Heart right ventricle (tissue), 16 donors: ENCODE data around the gene NDUFB6. TPM values are rescaled to one million over a fixed set of nuclear protein-coding genes. Genes with fewer than 3 reads are reported as not detected.
A peak's percentile ranks its signal among the peaks of the same experiment; 100 is the strongest.
"Not testable (repeated sequence)": the region's sequence is repeated elsewhere in the genome, so short reads cannot be mapped to it uniquely, and the experiment has no call there.

Experiments
- ATAC-seq, 8 donors: fragments of 200-7000 bp; cut with Tn5 transposase; one replicate each; pipeline ENCODE4 v1.9.1; 2020; ENCODE audit warnings: mild to moderate bottlenecking in 8 of 8, moderate library complexity in 8 of 8, moderate number of reproducible peaks in 1 of 8
- DNase-seq, 2 donors: peaks; one replicate each; pipeline ENCODE4 v3.0.0-alpha.2; 2020
- H3K27ac ChIP-seq, 10 donors: fragments of 200-600 bp; sonication (generic) in 2 of 10; one replicate each; pipeline versions ENCODE4 v1.5.0 to v1.8.0; 2020 to 2022; ENCODE audit warnings: mild to moderate bottlenecking in 3 of 10
- H3K27me3 ChIP-seq, 7 donors: fragments of 200-600 bp; one replicate each; pipeline ENCODE4 v1.8.0; 2021 to 2022; ENCODE audit warnings: mild to moderate bottlenecking in 2 of 7
- H3K36me3 ChIP-seq, 9 donors: fragments of 200-600 bp; sonication (generic) in 1 of 9; one replicate each; pipeline versions ENCODE4 v1.5.0 to v1.8.0; 2020 to 2022; ENCODE audit warnings: mild to moderate bottlenecking in 2 of 9
- H3K4me1 ChIP-seq, 9 donors: fragments of 200-600 bp; sonication (generic) in 1 of 9; one replicate each; pipeline versions ENCODE4 v1.5.0 to v1.8.0; 2020 to 2022; ENCODE audit warnings: mild to moderate bottlenecking in 4 of 9
- H3K4me3 ChIP-seq, 10 donors: fragments of 200-600 bp; sonication (generic) in 2 of 10; one replicate each; pipeline versions ENCODE4 v1.5.0 to v1.8.0; 2020 to 2022; ENCODE audit warnings: mild to moderate bottlenecking in 7 of 10, moderate library complexity in 2 of 10
- H3K9me3 ChIP-seq, 11 donors: fragments of 200-600 bp in 10 of 11; sonication (generic) in 2 of 11; one replicate each; pipeline versions ENCODE4 v1.5.0 to v1.8.0; 2013 to 2022; ENCODE audit warnings: mild to moderate bottlenecking in 2 of 11, control low read depth in 1 of 11, moderate library complexity in 1 of 11
- WGBS, 2 donors: extraction: QIAGEN DNeasy Blood & Tissue Kit; methylation state at CpG; one replicate each; pipeline ENCODE4 v1.1.7; 2013; ENCODE audit warnings: inconsistent platforms in 1 of 2; 5-methylcytosine and 5-hydroxymethylcytosine counted together
- intact Hi-C, 10 donors: fragments of 100-400 bp; cut with DNase I; formaldehyde crosslinking; loops; one replicate each; pipeline versions ENCODE4 v1.11.1 to v1.14.2; 2022
- polyA plus RNA-seq, 2 donors: library from polyadenylated mRNA; stranded (reverse); fragments of 200-250 nt; gene quantifications; one replicate each; pipeline ENCODE4 v1.2.3, GENCODE V29; 2013
- total RNA-seq, 10 donors: library from RNA; stranded (reverse); fragmentation: NEBNext Ultra II Directional in 3 of 10; extraction: Animal tissue kit (Norgen Biotek cat#: 25700) in 3 of 10; gene quantifications; one replicate each; pipeline versions ENCODE4 v1.2.1 to v1.2.4, GENCODE V29; 2021 to 2023
- TF ChIP-seq, protein P1 (sequence below), 9 donors: fragments of 200-600 bp; sonication (generic) in 2 of 9; IDR thresholded peaks; one replicate each; pipeline versions ENCODE4 v1.5.0 to v1.8.0; 2021 to 2022; ENCODE audit warnings: antibody characterized with exemption in 9 of 9, mild to moderate bottlenecking in 5 of 9, moderate library complexity in 1 of 9
- donor health status: Arrhythmogenic right ventricular cardiomyopathy.
- donor health status: ischemic (EF 13 %, LVEDD 7.1; RV severe dilation, severe dysfunction).
- donor health status: healthy with polysubstance abuse.
- donor health status: DM: no; HTN: yes; CAD: no.
- donor health status: DM: no; HTN: no; CAD: no.
- donor health status: ischemic (EF 25% LVEDD 6.9; RV normal size, moderate dysfunction).
- donor health status: ischemic (EF 25% LVEDD 5.7; RV mildly dilated, moderate dysfunction).
- donor health status: healthy.
- donor health status: DM: yes; HTN: yes; CAD: no.
- donor health status: Ischemic cardiomyopathy.
- donor health status: ischemic (EF 35%, LVEDD 5.7; RV mildly dilated, moderate dysfunction).
- donor health status: nonischemic (EF 11% LVEDD 7.7; RV severe dilation, severe dysfunction).
- donor health status: DM: yes; HTN: yes; CAD: no.
- donor health status: PGD.
- donor health status: ischemic (EF 29% LVEDD 5.4; RV normal size, mild dysfunction).
- donor health status: nonischemic (EF 23%, LVEDD 6.1; RV moderate dilation, normal function).

The NDUFB6 gene
- total and polyA plus RNA-seq, 12 donors, result 52.2 to 186 (median 131) TPM

DNA sequence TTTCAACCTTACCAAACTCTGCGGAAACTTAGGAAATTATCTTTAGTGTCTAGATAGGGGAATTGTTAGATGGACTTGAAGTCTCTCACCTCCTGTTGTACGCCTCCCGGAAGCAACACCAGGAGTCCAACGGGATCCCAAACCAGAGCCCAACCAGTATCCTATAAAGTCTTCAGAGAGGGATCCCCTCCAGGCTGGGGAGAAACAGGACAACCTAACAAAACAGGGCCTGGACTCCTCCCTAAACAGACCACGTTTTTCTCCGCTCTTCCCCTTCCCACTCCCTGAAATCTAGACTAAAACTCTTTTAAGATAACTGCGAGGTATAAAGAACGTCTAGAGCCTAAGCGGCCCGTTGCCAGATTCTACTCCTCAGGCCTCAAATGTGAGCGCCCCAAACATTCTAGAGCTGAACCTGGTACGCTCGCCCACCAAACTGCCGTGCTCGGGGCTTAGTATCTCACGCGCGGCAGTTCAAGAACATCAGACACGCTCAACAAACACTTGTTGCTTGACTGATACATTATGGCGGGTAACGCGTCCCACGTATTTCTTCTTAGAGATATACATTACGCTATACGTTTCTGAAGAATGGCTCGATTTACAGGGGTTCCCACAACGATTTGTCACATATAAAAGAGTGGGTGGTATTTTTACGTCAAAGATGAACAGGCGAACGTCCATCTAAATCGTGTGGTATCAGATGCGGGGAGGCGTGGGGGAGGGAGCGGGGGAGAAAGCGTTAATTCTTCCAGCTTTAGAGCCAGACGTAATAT is 21.5 kb downstream of the NDUFB6 start:
- H3K27me3 ChIP-seq, result no peaks in the 10 kb centered on the region
- TF ChIP-seq, protein P1, sequence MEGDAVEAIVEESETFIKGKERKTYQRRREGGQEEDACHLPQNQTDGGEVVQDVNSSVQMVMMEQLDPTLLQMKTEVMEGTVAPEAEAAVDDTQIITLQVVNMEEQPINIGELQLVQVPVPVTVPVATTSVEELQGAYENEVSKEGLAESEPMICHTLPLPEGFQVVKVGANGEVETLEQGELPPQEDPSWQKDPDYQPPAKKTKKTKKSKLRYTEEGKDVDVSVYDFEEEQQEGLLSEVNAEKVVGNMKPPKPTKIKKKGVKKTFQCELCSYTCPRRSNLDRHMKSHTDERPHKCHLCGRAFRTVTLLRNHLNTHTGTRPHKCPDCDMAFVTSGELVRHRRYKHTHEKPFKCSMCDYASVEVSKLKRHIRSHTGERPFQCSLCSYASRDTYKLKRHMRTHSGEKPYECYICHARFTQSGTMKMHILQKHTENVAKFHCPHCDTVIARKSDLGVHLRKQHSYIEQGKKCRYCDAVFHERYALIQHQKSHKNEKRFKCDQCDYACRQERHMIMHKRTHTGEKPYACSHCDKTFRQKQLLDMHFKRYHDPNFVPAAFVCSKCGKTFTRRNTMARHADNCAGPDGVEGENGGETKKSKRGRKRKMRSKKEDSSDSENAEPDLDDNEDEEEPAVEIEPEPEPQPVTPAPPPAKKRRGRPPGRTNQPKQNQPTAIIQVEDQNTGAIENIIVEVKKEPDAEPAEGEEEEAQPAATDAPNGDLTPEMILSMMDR (IDR thresholded peaks at IDR 0.05), result no peak
- H3K4me3 ChIP-seq, result peak overlapping the region; percentile 55 to 96 (median 82)
- peaks cover 0 to 33% (median 8%) of the 10 kb centered on the region in 9 donors for H3K36me3 ChIP-seq
- 0% methylated on average over 36 of the region's 36 CpGs for WGBS, 2 donors
- peak in 1 of 2 donors; percentile 29 for DNase-seq
- intact Hi-C loops, result loop anchor here in 4 of 10 donors (1.0 to 2.0 kb wide), 4 partner anchors 21 to 25 kb away; partner anchors contain the start of genes NDUFB6 (in 2 of the 4) and RIGI (in 2 of the 4)
- peak overlapping the region; percentile 90 to 98 (median 96) for H3K27ac ChIP-seq
- peak; percentile 6 to 43 (median 28) for ATAC-seq
- H3K4me1 ChIP-seq, result peaks cover 0 to 38% (median 25%) of the 10 kb centered on the region in 9 donors
- no peaks in the 10 kb centered on the region for H3K9me3 ChIP-seq

DNA sequence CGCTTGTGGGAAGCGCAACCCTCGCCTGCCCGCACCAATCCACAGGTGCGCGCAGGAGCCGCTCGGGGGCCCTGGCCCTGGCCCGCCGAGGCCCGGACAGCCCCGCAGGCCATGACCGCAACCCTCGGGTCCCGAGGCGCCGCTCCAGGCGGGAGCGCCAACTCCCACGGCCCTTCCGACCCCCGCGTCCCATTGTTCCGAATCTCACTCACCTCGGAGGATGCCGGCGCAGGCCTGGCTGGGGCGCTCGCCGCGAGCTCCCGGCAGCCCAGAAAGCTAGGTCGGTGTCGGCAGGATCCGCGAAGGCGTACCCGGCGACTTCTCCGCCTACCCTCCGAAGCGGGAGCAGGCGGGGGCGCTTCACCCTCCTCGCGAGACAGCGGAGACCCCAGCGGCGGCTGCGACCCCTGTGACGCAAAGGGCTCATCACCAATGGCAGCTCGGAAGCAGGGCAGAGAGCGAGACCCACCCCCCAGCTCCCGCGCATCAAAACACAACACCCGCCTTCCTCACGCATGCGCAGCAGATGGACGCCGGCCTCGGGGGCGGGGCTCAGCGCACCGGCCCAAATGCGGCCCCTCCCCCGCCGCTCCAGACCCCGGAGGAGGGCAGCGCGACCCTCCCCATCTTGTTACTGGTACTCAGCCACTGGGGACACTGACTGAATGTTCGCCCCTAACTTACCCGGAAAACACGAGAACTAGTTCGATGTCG is 22.2 kb downstream of the NDUFB6 start:
- peaks cover 0 to 45% (median 25%) of the 10 kb centered on the region in 9 donors for H3K4me1 ChIP-seq
- H3K4me3 ChIP-seq, result peak overlapping the region; percentile 55 to 96 (median 82)
- TF ChIP-seq, protein P1 (IDR thresholded peaks at IDR 0.05), result peak in 2 of 9 donors; percentile 34 to 40
- H3K27ac ChIP-seq, result peak overlapping the region; percentile 90 to 98 (median 96)
- WGBS, 2 donors, result 0 to 1% methylated on average over 75 of the region's 75 CpGs
- DNase-seq (peak; percentile 93 to 94), ATAC-seq (peak; percentile 88 to 95 (median 91))
- peaks cover 0 to 34% (median 3%) of the 10 kb centered on the region in 9 donors for H3K36me3 ChIP-seq
- no peaks in the 10 kb centered on the region for H3K27me3 ChIP-seq
- H3K9me3 ChIP-seq, result no peaks in the 10 kb centered on the region
- intact Hi-C loops, result loop anchor here in 3 of 10 donors (1.0 to 2.0 kb wide), 3 partner anchors 22 to 24 kb away; partner anchors contain the start of genes NDUFB6 (in 2 of the 3) and RIGI (in 2 of the 3)

DNA sequence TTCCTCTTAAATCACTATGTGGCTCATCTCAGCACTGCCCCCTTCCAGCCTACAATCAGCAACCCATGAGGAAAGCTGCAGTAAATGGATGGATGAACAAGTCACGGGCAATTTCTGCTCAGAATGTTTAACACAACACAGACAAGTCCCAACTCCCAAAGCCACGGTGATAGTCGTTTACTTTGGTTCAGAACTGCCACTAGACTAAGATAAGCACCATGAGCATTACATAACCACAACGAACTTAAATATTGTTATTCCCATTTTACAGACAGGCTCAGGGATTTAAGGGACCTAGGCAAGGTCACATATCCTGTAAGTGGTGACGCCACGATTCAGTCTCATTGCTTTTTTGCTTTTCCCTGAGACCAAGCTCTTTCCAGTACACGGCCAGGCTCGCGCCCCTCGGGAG is 22.8 kb downstream of the NDUFB6 start:
- TF ChIP-seq, protein P1 (IDR thresholded peaks at IDR 0.05), result no peak
- ATAC-seq (no peak), DNase-seq (no peak)
- Histone ChIP-seq H3K4me1 (peaks cover 0 to 45% (median 25%) of the 10 kb centered on the region in 9 donors), H3K27me3 (no peaks in the 10 kb centered on the region), H3K4me3 (peak overlapping the region; percentile 55 to 96 (median 82)), H3K9me3 (no peaks in the 10 kb centered on the region), H3K27ac (peak overlapping the region; percentile 90 to 98 (median 96)), H3K36me3 (peaks cover 0 to 30% (median 0%) of the 10 kb centered on the region in 9 donors)
- intact Hi-C loops, result loop anchor here in 2 of 10 donors (2.0 kb wide), 2 partner anchors 23 kb away; partner anchors contain the start of genes NDUFB6 (in 2 of the 2) and RIGI (in 1 of the 2)
- WGBS, 2 donors, result 3 to 4% methylated on average over 10 of the region's 10 CpGs

DNA sequence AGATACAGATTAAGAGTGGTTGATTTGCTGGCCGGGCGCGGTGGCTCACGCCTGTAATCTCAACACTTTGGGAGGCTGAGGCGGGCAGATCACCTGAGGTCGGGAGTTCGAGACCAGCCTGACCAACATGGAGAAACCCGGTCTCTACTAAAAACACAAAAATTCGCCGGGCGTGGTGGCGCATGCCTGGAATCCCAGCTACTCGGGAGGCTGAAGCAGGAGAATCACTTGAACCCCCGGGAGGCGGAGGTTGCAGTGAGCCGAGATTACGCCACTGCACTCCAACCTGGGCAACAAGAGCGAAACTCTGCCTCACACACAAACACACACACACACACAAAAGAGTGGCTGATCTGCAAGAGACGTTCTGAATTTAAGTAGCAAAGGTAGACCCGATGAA is 24.7 kb downstream of the NDUFB6 start:
- ATAC-seq, H3K27ac ChIP-seq, DNase-seq, H3K4me3 ChIP-seq, H3K27me3 ChIP-seq, H3K9me3 ChIP-seq, intact Hi-C loops: not testable (repeated sequence)
- Histone ChIP-seq H3K36me3 (peaks cover 0 to 32% (median 1%) of the 10 kb centered on the region in 9 donors), H3K4me1 (peaks cover 0 to 37% (median 22%) of the 10 kb centered on the region in 9 donors)
- 97% methylated on average over 20 of the region's 20 CpGs for WGBS, 2 donors
